HG02759 (cell line): ENCODE results near the gene CETP.

Experiments used
- ATAC-seq: cut with Tn5 transposase; IDR thresholded peaks from one replicate; pipeline ENCODE4 v1.9.1; 2021; ENCODE audit warnings: mild to moderate bottlenecking, moderate library complexity; ENCODE audit not compliant: unreplicated experiment

CETP gene

GRCh38 chr16:57016301-57016700 lies 54.6 kb downstream of the CETP start:
- ATAC-seq = no peak

- ATAC-seq = no peak
These were observed 55.1 kb downstream of the CETP start for GRCh38 chr16:57016831-57017230.

GRCh38 chr16:57017251-57017650 lies 55.5 kb downstream of the CETP start:
- ATAC-seq = no peak

GRCh38 chr16:57019746-57020145 lies 58.0 kb downstream of the CETP start:
- ATAC-seq = no peak

- no peak for ATAC-seq
These were observed 58.9 kb downstream of the CETP start for GRCh38 chr16:57020651-57021050.

GRCh38 chr16:57021757-57022156 lies 60.0 kb downstream of the CETP start:
- ATAC-seq = no peak

- no peak for ATAC-seq
These were observed 60.7 kb downstream of the CETP start for GRCh38 chr16:57022445-57022844.

- no peak for ATAC-seq
These were observed 61.9 kb downstream of the CETP start for GRCh38 chr16:57023541-57024249.

- ATAC-seq = no peak
These were observed 63.3 kb downstream of the CETP start for GRCh38 chr16:57024894-57025680.

GRCh38 chr16:57025941-57026777 lies 64.4 kb downstream of the CETP start:
- ATAC-seq = no peak

GRCh38 chr16:57026778-57027062 lies 65.0 kb downstream of the CETP start:
- no peak for ATAC-seq

GRCh38 chr16:57027067-57027466 lies 65.3 kb downstream of the CETP start:
- no peak for ATAC-seq

GRCh38 chr16:57028086-57028485 lies 66.3 kb downstream of the CETP start:
- no peak for ATAC-seq

- ATAC-seq = no peak
These were observed 67.7 kb downstream of the CETP start for GRCh38 chr16:57029161-57030160.

GRCh38 chr16:57030346-57030902 lies 68.7 kb downstream of the CETP start:
- ATAC-seq = no peak

GRCh38 chr16:57031156-57031555 lies 69.4 kb downstream of the CETP start:
- no peak for ATAC-seq

GRCh38 chr16:57032346-57032745 lies 70.6 kb downstream of the CETP start:
- ATAC-seq = no peak

GRCh38 chr16:57032931-57033330 lies 71.2 kb downstream of the CETP start:
- no peak for ATAC-seq
